Spinal cord (tissue), 10 donors: Measurements from ENCODE around the gene MESP2. TPM values are rescaled to one million over a fixed set of nuclear protein-coding genes. Genes with fewer than 3 reads are reported as not detected.

ENCODE experiments used
- DNase-seq, 6 donors: peaks; one replicate each; pipeline versions ENCODE4 v3.0.0 to v3.0.0-alpha.2; 2013 to 2015; ENCODE audit warnings: low spot score in 6 of 6, low read depth in 4 of 6
- H3K27ac ChIP-seq: one replicate; pipeline ENCODE4 v1.5.1; 2013; ENCODE audit warnings: low read depth, low read length, control low read depth
- H3K27me3 ChIP-seq: one replicate; pipeline ENCODE4 v1.6.1; 2013; ENCODE audit warnings: low read length; ENCODE audit not compliant: control insufficient read depth, insufficient read depth
- H3K36me3 ChIP-seq: one replicate; pipeline ENCODE4 v1.6.1; 2013; ENCODE audit warnings: low read length; ENCODE audit not compliant: control insufficient read depth, insufficient read depth
- H3K4me1 ChIP-seq: one replicate; pipeline ENCODE4 v1.6.1; 2013; ENCODE audit warnings: low read length; ENCODE audit not compliant: control insufficient read depth, insufficient read depth
- H3K4me3 ChIP-seq: one replicate; pipeline ENCODE4 v1.5.1; 2013; ENCODE audit warnings: low read depth, low read length, control low read depth
- H3K9me3 ChIP-seq: one replicate; pipeline ENCODE4 v1.6.1; 2013; ENCODE audit warnings: low read length; ENCODE audit not compliant: control insufficient read depth, insufficient read depth
- WGBS: methylation state at CpG from one replicate; pipeline ENCODE4 v1.1.5; 2013; ENCODE audit warnings: missing lambda C conversion rate; ENCODE audit not compliant: insufficient coverage; 5-methylcytosine and 5-hydroxymethylcytosine counted together
- polyA plus RNA-seq, 2 donors: library from polyadenylated mRNA; unstranded; fragments of 120-200 nt; gene quantifications; one replicate each; pipeline ENCODE4 v1.2.1, GENCODE V29; 2013; ENCODE audit not compliant: insufficient read length in 2 of 2
- total RNA-seq, 2 donors: library from RNA; depleted of rRNA in 1 of 2; stranded (reverse); fragments of 120-200 nt in 1 of 2; fragments of >200 nt in 1 of 2; gene quantifications; one replicate each; pipeline versions ENCODE4 v1.2.3 to v1.2.4, GENCODE V29; 2013 to 2014
- donor health status: healthy.

The MESP2 gene
- total and polyA plus RNA-seq, 4 donors, result 0.25 to 0.83 (median 0.71) TPM; not detected in 1

DNA sequence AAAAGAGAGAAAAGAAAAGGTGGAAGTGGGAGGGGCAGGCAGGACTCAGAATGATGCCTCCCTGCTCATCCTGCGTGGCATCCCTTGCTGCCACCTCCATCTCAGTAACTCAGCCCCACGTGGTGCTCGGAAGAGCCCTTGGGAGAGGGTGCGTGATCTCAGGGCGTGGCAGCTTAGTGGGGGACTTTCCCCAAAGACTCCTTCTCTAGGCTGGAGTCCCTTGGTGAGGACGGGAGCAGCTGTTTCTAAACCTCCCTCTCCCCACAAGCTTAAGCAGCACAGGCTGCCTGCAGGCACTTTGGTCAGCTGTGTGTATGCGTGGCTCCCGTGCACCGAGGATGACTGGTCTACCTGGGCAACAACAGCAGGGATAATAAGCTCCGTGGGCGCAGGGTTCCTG lies 45.9 kb downstream of the MESP2 start:
- Histone ChIP-seq H3K27ac (no peak overlapping the region), H3K27me3 (peaks cover 3% of the 10 kb centered on the region), H3K4me3 (no peak overlapping the region), H3K9me3 (no peaks in the 10 kb centered on the region), H3K36me3 (no peaks in the 10 kb centered on the region), H3K4me1 (no peaks in the 10 kb centered on the region)
- 85% methylated on average over 5 of the region's 11 CpGs for WGBS
- no peak for DNase-seq

DNA sequence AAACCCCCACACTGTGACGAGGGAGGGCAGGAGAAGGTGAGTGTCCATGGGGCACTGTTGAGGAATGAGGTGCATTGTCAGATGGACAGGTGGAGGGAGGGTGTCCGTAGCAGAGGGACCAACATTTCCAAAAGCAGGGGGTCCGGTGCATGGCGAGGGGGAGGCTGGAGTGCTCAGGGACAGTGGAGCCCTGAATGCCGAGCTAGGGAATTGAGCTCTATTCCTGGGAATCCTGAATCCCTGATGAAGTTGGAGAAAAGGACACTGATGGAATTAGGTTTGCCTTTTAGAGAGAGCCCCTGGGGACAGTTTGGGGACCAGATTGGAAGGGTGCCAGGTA lies 46.4 kb downstream of the MESP2 start:
- H3K36me3 ChIP-seq, result no peaks in the 10 kb centered on the region
- WGBS, result 81% methylated on average over 5 of the region's 5 CpGs
- H3K9me3 ChIP-seq, result no peaks in the 10 kb centered on the region
- DNase-seq, result peak in 1 of 6 donors; percentile 7
- H3K4me1 ChIP-seq, result no peaks in the 10 kb centered on the region
- H3K4me3 ChIP-seq, result no peak overlapping the region
- no peak overlapping the region for H3K27ac ChIP-seq
- peaks cover 2% of the 10 kb centered on the region for H3K27me3 ChIP-seq

DNA sequence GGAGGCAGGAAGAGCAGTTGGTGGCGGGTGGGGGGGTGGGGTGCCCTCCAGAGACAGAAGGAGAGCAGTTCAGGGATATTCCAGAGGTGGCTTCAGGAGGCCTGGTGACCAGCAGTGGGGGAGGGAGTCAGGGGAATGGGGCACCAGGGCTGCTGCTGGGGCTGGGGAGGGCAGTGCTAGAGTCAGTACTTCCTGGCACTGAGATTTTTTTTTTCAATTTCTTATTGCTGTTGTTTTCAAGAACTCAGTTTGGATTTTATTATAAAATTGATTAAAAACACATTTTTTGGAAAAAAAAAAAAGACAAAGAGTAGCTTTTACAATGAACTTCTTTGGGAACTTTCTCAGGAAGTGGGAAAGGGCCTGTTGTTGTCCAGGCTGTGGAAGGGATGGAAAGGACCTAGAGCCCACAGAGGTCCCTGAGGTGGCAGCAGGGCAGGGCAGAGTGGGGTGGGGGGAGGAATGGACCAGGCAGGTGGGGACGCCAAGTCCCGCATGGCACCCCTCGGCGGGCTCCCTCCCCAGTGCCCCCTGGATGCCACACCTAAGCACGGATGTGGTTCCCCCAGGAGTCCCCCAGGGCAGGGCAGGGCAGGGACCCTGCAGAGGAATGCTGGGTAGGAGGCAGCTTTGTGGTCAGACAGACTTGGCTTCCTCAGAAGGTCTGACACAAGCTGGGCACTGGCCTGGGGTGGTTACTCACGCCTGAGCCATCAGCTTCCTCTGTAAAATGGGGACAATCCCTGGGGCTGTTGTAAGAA lies 47.0 kb downstream of the MESP2 start:
- peaks cover 2% of the 10 kb centered on the region for H3K27me3 ChIP-seq
- no peak for DNase-seq
- peaks cover 5% of the 10 kb centered on the region for H3K4me1 ChIP-seq
- H3K36me3 ChIP-seq, result no peaks in the 10 kb centered on the region
- no peak overlapping the region for H3K4me3 ChIP-seq
- no peak overlapping the region for H3K27ac ChIP-seq
- 78% methylated on average over 6 of the region's 7 CpGs for WGBS
- H3K9me3 ChIP-seq, result no peaks in the 10 kb centered on the region

DNA sequence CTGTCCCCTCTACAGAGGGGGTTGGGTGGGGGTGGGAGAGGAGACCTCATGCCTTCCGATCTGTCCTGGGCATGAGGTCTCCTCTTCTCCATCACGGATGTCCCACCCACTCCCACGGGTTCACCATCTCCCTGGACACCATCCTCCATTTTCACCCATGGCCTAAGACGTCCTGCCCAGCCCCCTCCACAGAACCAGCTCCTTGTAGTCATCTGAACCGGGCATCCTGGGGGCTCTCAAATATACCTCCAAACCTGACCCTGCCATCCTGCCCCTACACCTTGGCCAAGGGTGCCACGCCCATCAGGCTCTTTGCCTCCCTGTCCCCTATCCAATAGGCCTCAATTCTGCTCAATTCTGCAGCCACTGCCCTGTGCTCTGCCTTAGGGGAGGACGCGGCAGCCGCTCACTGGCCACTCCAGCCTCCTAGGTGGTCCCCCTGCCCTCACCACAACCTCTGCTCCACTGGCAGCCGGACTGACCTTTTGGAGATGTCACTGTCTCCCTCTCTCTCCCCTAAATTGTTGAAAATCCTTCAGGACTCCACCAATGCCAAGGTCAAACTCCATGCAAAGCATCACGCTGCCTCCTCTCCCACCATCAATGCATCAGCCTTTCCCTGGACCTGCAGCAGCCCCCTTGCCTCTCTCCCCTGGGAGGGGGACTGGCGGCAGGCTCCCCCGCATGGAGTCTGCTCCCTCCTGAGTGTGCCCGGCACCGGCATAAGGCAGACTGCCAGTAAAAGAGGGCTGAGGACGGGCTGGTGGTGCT lies 47.9 kb downstream of the MESP2 start:
- 78% methylated on average over 15 of the region's 16 CpGs for WGBS
- no peaks in the 10 kb centered on the region for H3K9me3 ChIP-seq
- H3K27me3 ChIP-seq, result peaks cover 2% of the 10 kb centered on the region
- DNase-seq, result no peak
- H3K4me1 ChIP-seq, result peaks cover 14% of the 10 kb centered on the region
- H3K4me3 ChIP-seq, result no peak overlapping the region
- H3K36me3 ChIP-seq, result no peaks in the 10 kb centered on the region
- H3K27ac ChIP-seq, result no peak overlapping the region

DNA sequence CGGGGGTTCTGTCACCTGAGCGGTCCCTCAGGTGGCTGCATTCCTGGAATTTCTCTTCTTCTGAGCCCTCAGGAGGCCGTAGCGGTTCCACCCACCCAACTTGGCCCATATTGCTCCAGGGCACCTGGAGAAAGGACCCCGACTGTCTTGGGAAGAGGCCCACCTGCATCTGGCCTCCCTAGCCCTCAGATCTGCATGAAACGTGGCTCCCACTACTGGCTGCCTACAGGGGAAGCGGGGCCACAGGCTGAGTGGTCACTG lies 48.4 kb downstream of the MESP2 start:
- 77% methylated on average over 7 of the region's 7 CpGs for WGBS
- Histone ChIP-seq H3K9me3 (no peaks in the 10 kb centered on the region), H3K4me3 (no peak overlapping the region), H3K27me3 (peaks cover 2% of the 10 kb centered on the region), H3K36me3 (no peaks in the 10 kb centered on the region), H3K27ac (no peak overlapping the region), H3K4me1 (peaks cover 18% of the 10 kb centered on the region)
- DNase-seq, result no peak

DNA sequence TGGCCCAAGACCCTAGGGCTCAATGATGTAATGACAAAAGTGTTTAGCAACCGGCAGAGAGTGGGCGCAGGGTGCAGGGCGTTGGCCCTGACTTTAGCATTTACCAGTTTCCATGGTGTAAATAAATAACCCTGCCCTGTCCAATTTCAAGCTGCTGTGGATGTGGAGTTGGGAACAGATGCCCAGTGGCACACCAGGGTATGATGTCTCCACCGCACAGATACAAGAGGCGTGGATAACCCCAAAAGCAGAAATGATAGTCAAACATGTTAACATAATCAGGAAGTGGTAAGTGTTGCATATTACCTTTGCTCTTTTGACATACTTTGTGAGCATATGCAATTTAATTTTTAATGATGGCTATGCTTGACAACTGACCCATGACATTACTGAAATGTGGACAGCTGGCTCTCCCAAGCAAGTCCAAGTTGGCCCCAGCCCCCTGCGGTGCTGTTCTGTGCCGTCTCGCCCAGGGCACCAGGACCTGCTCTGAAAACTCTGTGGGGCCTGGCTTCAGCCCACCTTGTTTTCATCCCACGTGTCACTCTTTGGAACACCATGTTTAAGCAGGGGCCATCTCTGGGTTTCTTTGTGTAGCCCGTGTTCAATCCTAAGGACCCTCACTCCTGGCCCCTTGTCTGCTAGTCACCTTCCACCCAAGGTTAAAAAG lies 49.3 kb downstream of the MESP2 start:
- H3K27ac ChIP-seq, result no peak overlapping the region
- H3K4me3 ChIP-seq, result no peak overlapping the region
- H3K27me3 ChIP-seq, result peaks cover 2% of the 10 kb centered on the region
- peaks cover 6% of the 10 kb centered on the region for H3K36me3 ChIP-seq
- no peaks in the 10 kb centered on the region for H3K9me3 ChIP-seq
- WGBS, result 68% methylated on average over 5 of the region's 10 CpGs
- DNase-seq, result no peak
- peaks cover 18% of the 10 kb centered on the region for H3K4me1 ChIP-seq

DNA sequence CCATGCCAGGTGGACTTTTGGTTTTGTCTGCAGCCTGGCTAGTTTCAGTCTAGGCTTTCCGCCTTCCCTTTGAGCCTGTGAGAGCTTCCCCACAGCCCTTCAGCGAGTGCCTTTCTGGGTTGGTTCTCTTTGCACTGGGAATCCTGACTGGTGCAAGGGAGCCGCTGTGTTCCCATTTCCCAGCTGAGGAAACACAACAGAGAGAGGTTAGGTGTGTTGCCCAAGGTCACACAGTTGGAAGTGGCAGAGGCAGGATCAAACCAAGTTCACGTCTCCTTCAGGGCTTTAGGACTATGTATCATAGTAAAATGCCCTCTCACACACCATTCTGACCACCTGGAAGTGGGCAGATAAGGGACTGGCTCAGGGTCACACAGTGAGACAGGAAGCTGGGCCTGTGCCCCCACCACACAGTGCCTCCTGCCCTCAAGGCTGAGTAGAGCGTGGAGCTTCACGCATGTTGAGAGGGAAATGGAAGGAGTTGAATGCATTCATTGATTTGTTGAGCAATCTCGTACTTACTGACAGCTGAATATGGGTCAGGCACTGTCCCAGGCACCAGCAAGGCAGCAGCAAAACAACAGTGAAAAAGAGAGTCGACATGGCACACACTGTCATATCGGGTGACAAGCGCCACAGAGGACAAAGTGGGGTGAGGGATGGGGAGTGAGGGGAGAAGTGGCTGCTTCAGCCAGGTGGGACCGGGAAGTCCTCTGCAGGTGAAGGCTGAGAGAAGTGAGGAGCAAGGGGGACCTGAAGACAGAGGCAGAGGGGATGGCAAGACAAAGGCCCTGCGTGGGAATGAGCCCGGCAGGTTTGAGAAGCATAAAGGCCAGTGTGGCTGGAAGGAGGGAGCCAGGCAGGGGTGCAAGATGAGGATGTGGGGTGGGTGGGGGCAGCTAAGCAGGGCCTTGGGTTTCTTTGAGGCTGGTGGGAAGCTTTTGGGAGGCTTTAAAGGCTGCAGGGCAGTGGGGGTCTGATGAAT lies 50.8 kb downstream of the MESP2 start:
- 85% methylated on average over 12 of the region's 13 CpGs for WGBS
- H3K27ac ChIP-seq, result no peak overlapping the region

DNA sequence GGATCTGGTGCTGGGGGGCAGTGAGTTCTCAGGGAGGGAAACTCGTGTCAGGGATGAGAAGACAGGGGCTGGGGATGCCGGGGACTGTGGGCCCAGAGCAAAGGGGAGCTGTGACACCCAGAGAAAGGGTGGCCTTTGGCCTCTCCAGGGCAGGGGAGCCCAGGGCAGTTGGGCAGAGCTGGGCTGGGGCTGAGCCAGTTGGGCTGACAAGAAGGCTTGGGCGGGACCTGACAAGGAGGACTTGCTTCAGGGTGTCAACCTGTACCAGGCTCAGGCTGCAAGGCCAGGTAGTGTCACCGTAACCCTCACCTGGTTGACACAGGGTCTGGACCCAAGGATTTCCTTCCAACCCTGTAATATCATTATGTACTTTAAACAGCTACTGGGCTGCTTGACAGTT lies 51.7 kb downstream of the MESP2 start:
- H3K27ac ChIP-seq, result no peak overlapping the region
- no peaks in the 10 kb centered on the region for H3K9me3 ChIP-seq
- H3K36me3 ChIP-seq, result peaks cover 19% of the 10 kb centered on the region
- DNase-seq, result no peak
- WGBS, result 84% methylated on average over 4 of the region's 4 CpGs
- no peaks in the 10 kb centered on the region for H3K27me3 ChIP-seq
- H3K4me1 ChIP-seq, result peaks cover 18% of the 10 kb centered on the region
- H3K4me3 ChIP-seq, result no peak overlapping the region

More for the DNA sequence above, 50.8 kb downstream of the MESP2 start:
- Histone ChIP-seq H3K27me3 (peaks cover 2% of the 10 kb centered on the region), H3K4me1 (peaks cover 18% of the 10 kb centered on the region), H3K4me3 (no peak overlapping the region), H3K36me3 (peaks cover 13% of the 10 kb centered on the region), H3K9me3 (no peaks in the 10 kb centered on the region)
- DNase-seq, result no peak
